Liver (tissue), 9 donors: Measurements from ENCODE around the gene PCBP4. TPM values are rescaled to one million over a fixed set of nuclear protein-coding genes. Genes with fewer than 3 reads are reported as not detected.

Experiments
- DNase-seq: peaks from one replicate; pipeline ENCODE4 v3.0.0-alpha.2; 2017; ENCODE audit warnings: low spot score
- H3K27ac ChIP-seq, 2 donors: one replicate each; pipeline ENCODE4 v1.7.0; 2013; ENCODE audit warnings: inconsistent platforms in 2 of 2, low read length in 2 of 2, control low read depth in 1 of 2, low read depth in 1 of 2, mild to moderate bottlenecking in 1 of 2
- H3K27me3 ChIP-seq, 4 donors: one replicate each; pipeline versions ENCODE4 v1.6.1 to v1.7.0; 2013; ENCODE audit warnings: low read length in 3 of 4, inconsistent platforms in 1 of 4, mild to moderate bottlenecking in 1 of 4, moderate library complexity in 1 of 4; ENCODE audit not compliant: control insufficient read depth in 4 of 4, insufficient read depth in 4 of 4
- H3K36me3 ChIP-seq, 4 donors: one replicate each; pipeline versions ENCODE4 v1.6.1 to v1.7.0; 2013; ENCODE audit warnings: low read length in 3 of 4, mild to moderate bottlenecking in 3 of 4, low read depth in 1 of 4, moderate library complexity in 1 of 4; ENCODE audit not compliant: control insufficient read depth in 4 of 4, insufficient read depth in 3 of 4
- H3K4me1 ChIP-seq, 4 donors: one replicate each; pipeline versions ENCODE4 v1.6.1 to v1.7.0; 2013; ENCODE audit warnings: low read length in 3 of 4, mild to moderate bottlenecking in 3 of 4, moderate library complexity in 1 of 4; ENCODE audit not compliant: control insufficient read depth in 4 of 4, insufficient read depth in 4 of 4
- H3K4me3 ChIP-seq, 3 donors: one replicate each; pipeline versions ENCODE4 v1.6.1 to v1.7.0; 2013; ENCODE audit warnings: low read length in 3 of 3, control low read depth in 1 of 3, low read depth in 1 of 3, mild to moderate bottlenecking in 1 of 3
- H3K9ac ChIP-seq, 2 donors: one replicate each; pipeline ENCODE4 v1.7.0; 2013; ENCODE audit warnings: low read length in 2 of 2, mild to moderate bottlenecking in 2 of 2, moderate library complexity in 2 of 2, control low read depth in 1 of 2, low read depth in 1 of 2
- H3K9me3 ChIP-seq, 4 donors: one replicate each; pipeline versions ENCODE4 v1.6.1 to v1.7.0; 2013; ENCODE audit warnings: low read length in 3 of 4; ENCODE audit not compliant: control insufficient read depth in 4 of 4
- ATF3 ChIP-seq: IDR thresholded peaks from 2 replicates; pipeline ENCODE4 v1.6.1; 2016; ENCODE audit warnings: antibody characterized with exemption
- CTCF ChIP-seq: fragments of 150-350 bp; IDR thresholded peaks from 2 replicates; pipeline ENCODE4 v1.5.1; 2017; ENCODE audit warnings: improper control_type of control experiment, low read depth, low read length; ENCODE audit not compliant: missing input control
- EGR1 ChIP-seq, 2 donors: IDR thresholded peaks; 2 replicates each; pipeline ENCODE4 v1.6.1; 2016 to 2018; ENCODE audit warnings: antibody characterized with exemption in 2 of 2, low read depth in 2 of 2
- FOXA1 ChIP-seq: IDR thresholded peaks from 2 replicates; pipeline ENCODE4 v1.6.1; 2016; ENCODE audit warnings: antibody characterized with exemption
- FOXA2 ChIP-seq: IDR thresholded peaks from 2 replicates; pipeline ENCODE4 v1.6.1; 2016; ENCODE audit warnings: antibody characterized with exemption
- GABPA ChIP-seq, 2 donors: IDR thresholded peaks in 1 of 2; conservative IDR thresholded peaks in 1 of 2; 2 replicates each; pipeline ENCODE4 v1.6.1; 2016; ENCODE audit warnings: antibody characterized with exemption in 2 of 2, mild to moderate bottlenecking in 1 of 2, moderate library complexity in 1 of 2
- HNF4A ChIP-seq, 2 donors: conservative IDR thresholded peaks; 2 replicates each; pipeline ENCODE4 v1.6.1; 2016; ENCODE audit warnings: antibody characterized with exemption in 2 of 2, mild to moderate bottlenecking in 2 of 2
- HNF4G ChIP-seq: IDR thresholded peaks from 2 replicates; pipeline ENCODE4 v1.6.1; 2016; ENCODE audit warnings: antibody characterized with exemption
- MAX ChIP-seq: IDR thresholded peaks from 2 replicates; pipeline ENCODE4 v1.6.1; 2016; ENCODE audit warnings: antibody characterized with exemption
- NR2F2 ChIP-seq: IDR thresholded peaks from 2 replicates; pipeline ENCODE4 v1.6.1; 2016; ENCODE audit warnings: antibody characterized with exemption
- RAD21 ChIP-seq, 2 donors: IDR thresholded peaks; 2 replicates each; pipeline ENCODE4 v1.6.1; 2016; ENCODE audit warnings: antibody characterized with exemption in 2 of 2, mild to moderate bottlenecking in 2 of 2
- REST ChIP-seq: IDR thresholded peaks from 2 replicates; pipeline ENCODE4 v1.6.1; 2016; ENCODE audit warnings: antibody characterized with exemption, mild to moderate bottlenecking
- RXRA ChIP-seq, 2 donors: IDR thresholded peaks; 2 replicates each; pipeline ENCODE4 v1.6.1; 2017 to 2018; ENCODE audit warnings: antibody characterized with exemption in 2 of 2, mild to moderate bottlenecking in 1 of 2
- SP1 ChIP-seq: IDR thresholded peaks from 2 replicates; pipeline ENCODE4 v1.6.1; 2018; ENCODE audit warnings: antibody characterized with exemption, mild to moderate bottlenecking
- TAF1 ChIP-seq: conservative IDR thresholded peaks from 2 replicates; pipeline ENCODE4 v1.6.1; 2016; ENCODE audit warnings: antibody characterized with exemption, mild to moderate bottlenecking
- YY1 ChIP-seq: IDR thresholded peaks from 2 replicates; pipeline ENCODE4 v1.6.1; 2016; ENCODE audit warnings: antibody characterized with exemption, mild to moderate bottlenecking
- ZBTB33 ChIP-seq: IDR thresholded peaks from 2 replicates; pipeline ENCODE4 v1.6.1; 2016; ENCODE audit warnings: antibody characterized with exemption
- WGBS: extraction: QIAGEN DNeasy Blood & Tissue Kit; methylation state at CpG from one replicate; pipeline ENCODE4 v1.1.7; 2013; 5-methylcytosine and 5-hydroxymethylcytosine counted together
- polyA plus RNA-seq, 2 donors: library from polyadenylated mRNA; stranded (reverse) in 1 of 2; unstranded in 1 of 2; fragments of 200-250 nt in 1 of 2; fragments of >200 nt in 1 of 2; fragmentation: Nextera tagmentation in 1 of 2; extraction: Ambion mirVana in 1 of 2; gene quantifications; one replicate each; pipeline versions ENCODE4 v1.2.1 to v1.2.3, GENCODE V29; 2013 to 2015
- total RNA-seq, 2 donors: library from RNA; depleted of rRNA; stranded (reverse); fragments of >200 nt; gene quantifications; one replicate each; pipeline ENCODE4 v1.2.3, GENCODE V29; 2014
- donor health status: healthy.
- donor health status: healthy.
- donor health status: healthy.
- donor health status: healthy.
- donor health status: healthy.

The PCBP4 gene
- total and polyA plus RNA-seq, 4 donors, result 2.7 to 7.9 (median 4.5) TPM

- Histone ChIP-seq H3K27me3 (no peaks in the 10 kb centered on the region), H3K4me3 (no peak overlapping the region), H3K36me3 (peaks cover 18 to 56% (median 36%) of the 10 kb centered on the region in 4 donors), H3K9ac (no peak overlapping the region), H3K4me1 (no peaks in the 10 kb centered on the region), H3K9me3 (no peaks in the 10 kb centered on the region), H3K27ac (no peak overlapping the region)
- 97% methylated on average over 11 of the region's 11 CpGs for WGBS
- no peak for TF ChIP-seq REST
- no peak for TF ChIP-seq FOXA1
- TF ChIP-seq MAX, result no peak
- no peak for TF ChIP-seq GABPA (IDR thresholded peaks at IDR 0.05 in 1 of 2, conservative IDR thresholded peaks at IDR 0.05 in 1 of 2)
- no peak for TF ChIP-seq RXRA (IDR thresholded peaks at IDR 0.05)
- no peak for TF ChIP-seq SP1
- no peak for TF ChIP-seq RAD21 (IDR thresholded peaks at IDR 0.05)
- TF ChIP-seq NR2F2, result no peak
- TF ChIP-seq TAF1, result no peak
- TF ChIP-seq FOXA2, result no peak
- no peak for TF ChIP-seq YY1
- TF ChIP-seq ATF3, result no peak
- no peak for DNase-seq
Measured at GRCh38 chr3:51934139-51934850, 33.0 kb downstream of the PCBP4 start.

- Histone ChIP-seq H3K9me3 (no peaks in the 10 kb centered on the region), H3K9ac (no peak overlapping the region), H3K4me3 (no peak overlapping the region), H3K4me1 (no peaks in the 10 kb centered on the region), H3K27me3 (no peaks in the 10 kb centered on the region), H3K27ac (no peak overlapping the region), H3K36me3 (peaks cover 18 to 56% (median 36%) of the 10 kb centered on the region in 4 donors)
- no peak for TF ChIP-seq SP1
- no peak for TF ChIP-seq ZBTB33
- TF ChIP-seq HNF4A (conservative IDR thresholded peaks at IDR 0.05), result no peak
- TF ChIP-seq CTCF, result no peak
- TF ChIP-seq GABPA (IDR thresholded peaks at IDR 0.05 in 1 of 2, conservative IDR thresholded peaks at IDR 0.05 in 1 of 2), result no peak
- no peak for TF ChIP-seq HNF4G
- no peak for TF ChIP-seq EGR1 (IDR thresholded peaks at IDR 0.05; ENCODE audit: low read depth in 2 of 2)
- TF ChIP-seq FOXA1, result no peak
- 95% methylated on average over 13 of the region's 13 CpGs for WGBS
- no peak for DNase-seq
Measured at GRCh38 chr3:51933471-51934138, 33.6 kb downstream of the PCBP4 start.
